NCI-H1930 (cell line): ENCODE data around the gene GRIN2A.

ENCODE experiments used
- DNase-seq, 2 experiments: peaks; one replicate each; lab custom pipeline; 2025; lab: John Stamatoyannopoulos, UW

Gene GRIN2A

DNA sequence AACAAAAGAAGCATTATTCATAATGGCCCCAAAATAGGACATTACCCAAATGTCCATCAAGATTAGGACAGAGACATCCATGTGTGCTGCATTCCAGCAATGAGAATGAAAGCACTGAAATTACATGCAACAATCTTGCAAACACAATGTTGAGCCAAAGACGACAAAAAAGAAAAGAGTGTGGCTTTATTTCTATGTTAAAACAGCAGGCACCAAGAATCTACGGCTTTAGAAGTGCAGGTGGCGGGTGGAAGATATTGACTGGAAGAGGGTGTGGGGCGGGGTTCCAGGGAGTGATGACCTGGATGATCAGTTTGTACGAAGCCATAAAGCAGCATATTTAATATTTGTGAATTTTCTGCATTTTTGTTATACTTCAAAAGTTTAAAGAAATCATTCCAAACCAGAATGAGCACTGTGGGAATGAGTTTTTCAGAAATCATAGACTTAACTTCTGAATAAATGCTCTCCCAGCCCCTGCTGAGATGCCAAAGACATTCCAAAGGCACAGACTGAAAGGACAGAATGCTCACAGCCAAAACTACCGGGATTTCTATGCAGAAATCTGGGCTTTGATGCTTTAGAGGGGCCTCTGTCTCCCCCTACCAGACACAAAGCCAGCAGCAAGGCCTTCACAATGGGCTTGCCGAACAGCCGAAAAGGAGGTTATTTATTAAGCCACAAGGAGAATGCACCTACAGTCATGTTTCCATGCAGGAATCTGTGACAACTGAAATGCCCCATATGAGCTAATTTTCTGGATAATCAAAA, 361.6 kb downstream of the GRIN2A start:
- DNase-seq = no peak

- DNase-seq = no peak
Measured at GRCh38 chr16:9818702-9819101, 363.5 kb downstream of the GRIN2A start.

- DNase-seq = no peak
Measured at GRCh38 chr16:9817586-9817985, 364.6 kb downstream of the GRIN2A start.

DNA sequence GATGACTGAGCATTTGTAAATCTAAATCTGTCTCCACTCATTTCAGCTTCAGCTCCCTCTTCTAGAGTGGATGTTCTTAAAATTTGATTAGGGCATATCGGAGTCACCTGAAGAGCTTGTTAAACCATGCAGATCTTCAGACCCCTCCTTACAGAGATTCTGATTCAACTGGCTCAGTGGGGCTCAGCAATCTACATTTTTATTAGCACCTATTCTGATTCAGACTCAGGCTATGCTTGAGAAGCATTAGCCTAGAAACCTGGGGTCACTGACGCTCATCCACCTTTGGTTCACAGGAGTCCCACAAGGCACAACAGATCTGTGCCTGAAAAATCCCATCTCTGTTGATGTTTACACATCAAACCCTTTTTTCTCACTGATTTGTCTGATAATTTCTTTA, 365.6 kb downstream of the GRIN2A start:
- no peak for DNase-seq

- DNase-seq = no peak
Measured at GRCh38 chr16:9813665-9814064, 368.6 kb downstream of the GRIN2A start.

- no peak for DNase-seq
Measured at GRCh38 chr16:9808210-9808609, 374.0 kb downstream of the GRIN2A start.

- DNase-seq = no peak
Measured at GRCh38 chr16:9807302-9807701, 374.9 kb downstream of the GRIN2A start.

DNA sequence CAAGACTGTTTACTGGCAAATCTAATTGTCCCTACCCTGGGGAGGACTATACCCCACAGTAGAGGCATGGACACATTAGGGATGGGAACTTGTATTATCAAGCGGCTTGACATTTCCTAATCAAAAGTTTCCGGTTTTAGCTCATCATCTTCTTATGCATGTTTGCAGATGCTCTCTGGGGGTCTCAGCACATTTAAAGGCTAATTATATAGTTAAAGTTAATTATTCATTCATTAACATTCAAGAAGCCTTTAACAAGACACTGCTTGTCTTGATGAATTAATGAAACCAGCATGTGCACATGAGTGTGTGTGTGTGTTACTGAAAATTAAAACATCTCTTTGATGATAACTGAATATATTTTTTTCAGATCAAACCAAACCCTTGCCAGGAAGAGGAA, 377.1 kb downstream of the GRIN2A start:
- DNase-seq = no peak

GRCh38 chr16:9802160-9802559, 380.1 kb downstream of the GRIN2A start:
- no peak for DNase-seq

DNA sequence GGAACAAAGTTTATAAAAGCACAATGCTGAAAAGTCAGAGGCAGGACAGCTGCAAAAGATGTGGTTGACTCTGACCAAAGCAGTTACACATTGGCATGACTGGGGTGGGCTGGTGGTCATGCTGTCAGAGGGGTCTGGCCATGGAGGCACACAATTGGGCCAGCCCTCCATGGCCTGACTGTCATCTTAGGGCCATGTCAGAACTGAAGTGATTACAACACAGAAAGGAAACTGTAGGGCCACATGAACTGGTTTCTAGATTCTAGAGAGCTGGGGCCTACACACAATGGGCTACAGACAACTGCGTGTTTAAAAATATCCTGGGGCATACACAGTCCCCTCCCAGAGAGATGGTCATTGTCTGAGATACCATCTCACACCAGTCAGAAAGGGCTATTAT, 380.6 kb downstream of the GRIN2A start:
- DNase-seq = no peak

DNA sequence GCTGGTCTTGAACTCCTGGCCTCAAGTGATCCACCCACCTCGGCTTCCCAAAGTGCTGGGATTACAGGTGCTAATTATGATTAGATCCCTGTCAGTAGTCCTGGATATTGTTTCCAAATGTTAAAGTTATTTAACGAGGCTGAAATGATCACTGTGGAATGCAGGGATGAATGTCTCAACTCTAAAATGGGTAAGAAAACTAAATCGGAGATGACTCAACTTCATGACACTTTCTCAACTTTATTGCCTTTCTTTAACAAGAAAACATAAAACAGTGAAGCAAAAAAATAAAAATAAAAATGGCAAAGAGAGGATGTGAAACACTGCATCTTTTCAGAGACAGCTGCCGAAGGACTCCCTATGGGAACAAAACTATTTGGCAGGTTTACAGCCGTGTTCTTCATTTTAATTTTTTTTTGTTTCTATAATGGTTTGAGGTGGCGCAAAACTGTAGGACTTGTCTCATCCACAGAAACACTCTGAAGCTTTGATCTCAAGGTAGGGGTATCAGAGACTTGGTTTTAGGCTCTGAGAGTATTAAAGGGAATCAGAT, 382.0 kb downstream of the GRIN2A start:
- no peak for DNase-seq

DNA sequence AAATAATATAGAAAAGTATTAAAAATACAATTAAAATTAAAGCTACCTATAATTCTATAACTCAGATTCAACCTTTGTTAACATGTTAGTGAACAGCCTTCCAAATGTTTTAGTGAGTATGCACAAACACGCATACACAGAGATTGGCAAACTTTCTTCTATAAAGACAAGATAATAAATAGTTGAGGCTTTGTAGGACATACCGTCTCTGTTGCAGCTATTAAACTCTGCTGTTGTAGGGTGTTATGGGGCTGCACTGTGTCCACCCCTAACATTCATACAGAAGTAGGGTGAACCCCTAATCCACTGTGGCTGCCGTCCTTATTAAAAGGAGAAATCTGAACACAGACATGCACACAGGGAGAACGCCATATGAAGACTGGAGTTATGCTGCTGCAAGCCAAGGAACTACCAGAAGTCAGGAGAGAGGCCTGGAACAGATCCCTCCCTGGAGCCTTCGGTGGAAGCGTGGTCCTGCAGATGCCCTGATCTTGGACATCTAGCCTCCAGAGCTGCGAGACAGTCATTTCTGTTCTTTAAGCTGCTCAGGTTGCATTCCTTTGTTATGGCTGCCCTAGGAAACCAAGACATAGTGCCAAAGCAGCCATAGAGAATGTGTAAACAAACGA, 383.2 kb downstream of the GRIN2A start:
- DNase-seq = no peak

DNA sequence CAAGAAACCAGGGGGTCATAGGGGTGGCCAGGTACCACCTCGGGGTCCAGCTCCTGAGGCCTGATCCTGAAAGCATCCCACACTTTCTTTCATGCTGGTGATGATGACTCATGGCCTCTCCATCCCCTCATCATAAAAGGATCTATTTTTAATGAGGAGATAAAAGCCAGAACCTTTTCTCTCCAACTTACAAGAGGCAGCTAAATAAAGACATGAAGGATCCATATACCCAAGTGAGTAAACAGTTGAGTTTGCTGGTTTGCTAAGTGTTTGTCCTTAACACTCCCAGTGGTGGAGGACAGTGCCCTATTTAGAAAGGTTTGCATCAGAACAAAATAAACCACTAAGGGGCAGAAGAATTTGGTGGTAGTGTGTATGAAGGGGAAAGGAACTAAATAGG, 383.8 kb downstream of the GRIN2A start:
- DNase-seq = no peak

DNA sequence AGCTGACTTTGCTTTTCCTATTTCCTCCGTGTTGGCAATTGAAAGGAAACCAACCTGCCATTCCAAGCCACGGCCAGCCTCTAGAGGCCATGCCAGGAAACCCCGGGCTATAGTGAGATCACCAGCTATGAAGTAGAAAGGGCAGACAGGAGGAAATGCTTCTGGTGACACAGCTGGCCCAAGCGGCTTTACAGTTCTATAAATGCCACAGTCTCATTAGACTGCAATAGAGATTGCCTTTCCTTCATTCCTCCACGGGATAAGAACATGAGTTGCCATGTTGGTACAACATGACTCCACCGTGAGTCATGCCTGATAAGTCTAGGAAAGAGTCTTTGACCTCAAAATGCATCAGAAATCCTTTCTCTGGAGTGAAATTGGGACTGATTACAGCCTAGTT, 384.9 kb downstream of the GRIN2A start:
- no peak for DNase-seq

DNA sequence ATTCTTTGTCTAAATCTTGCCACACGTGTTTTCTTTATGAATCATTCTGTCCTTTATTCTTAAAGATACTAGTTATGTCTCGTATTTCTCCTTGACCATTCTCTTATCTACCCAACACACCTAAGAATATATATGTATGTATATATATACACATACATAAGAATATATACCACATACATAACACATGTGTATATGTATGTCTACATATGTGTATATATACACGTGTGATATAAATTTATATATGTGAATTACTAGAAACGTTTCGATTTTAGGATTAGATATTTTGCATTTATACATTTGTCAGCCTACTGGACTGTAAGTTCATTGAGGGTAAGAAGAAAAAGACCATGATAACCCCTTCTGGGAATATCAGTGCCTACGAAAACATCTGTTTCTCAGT, 388.6 kb downstream of the GRIN2A start:
- no peak for DNase-seq

DNA sequence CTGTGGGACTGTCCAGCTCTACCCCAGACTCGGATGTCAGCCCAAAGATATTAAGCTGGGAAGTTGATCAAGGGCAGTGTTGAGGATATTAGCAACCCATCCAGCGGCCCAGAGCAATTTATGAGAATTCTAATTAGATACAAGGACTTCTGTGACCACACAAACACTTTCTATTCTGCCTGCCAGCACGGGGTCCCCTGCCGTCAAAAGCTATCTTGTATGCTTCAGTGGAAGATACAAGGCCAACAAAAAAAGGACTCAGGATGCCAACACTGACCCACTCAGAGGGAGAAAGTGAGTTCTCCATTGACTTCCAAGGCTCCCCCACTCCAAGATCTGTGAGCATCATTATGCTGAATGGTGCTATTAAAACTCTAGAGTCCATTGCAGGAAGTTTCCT, 390.7 kb downstream of the GRIN2A start:
- no peak for DNase-seq

- DNase-seq = no peak
Measured at GRCh38 chr16:9790199-9790598, 392.0 kb downstream of the GRIN2A start.

DNA sequence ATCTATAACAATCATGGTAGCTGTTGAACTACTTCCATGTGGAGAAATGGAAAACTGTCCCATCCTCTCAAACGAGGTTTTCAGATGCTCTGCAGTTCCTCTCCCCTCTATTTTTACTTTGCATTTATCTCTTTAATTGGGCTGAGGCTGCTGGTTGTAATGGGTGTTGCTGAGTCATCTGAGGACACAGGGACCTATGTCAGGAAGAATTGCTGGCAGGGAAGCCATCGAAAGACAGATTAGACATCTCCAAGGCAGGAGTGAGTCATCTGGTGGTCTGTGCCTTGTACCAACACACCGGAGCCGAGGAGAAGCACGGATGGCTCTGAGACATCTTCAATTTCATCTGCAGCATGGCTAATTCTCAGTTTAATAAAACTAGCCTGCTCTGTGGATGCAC, 394.5 kb downstream of the GRIN2A start:
- no peak for DNase-seq

- no peak for DNase-seq
Measured at GRCh38 chr16:9780831-9781230, 401.4 kb downstream of the GRIN2A start.

DNA sequence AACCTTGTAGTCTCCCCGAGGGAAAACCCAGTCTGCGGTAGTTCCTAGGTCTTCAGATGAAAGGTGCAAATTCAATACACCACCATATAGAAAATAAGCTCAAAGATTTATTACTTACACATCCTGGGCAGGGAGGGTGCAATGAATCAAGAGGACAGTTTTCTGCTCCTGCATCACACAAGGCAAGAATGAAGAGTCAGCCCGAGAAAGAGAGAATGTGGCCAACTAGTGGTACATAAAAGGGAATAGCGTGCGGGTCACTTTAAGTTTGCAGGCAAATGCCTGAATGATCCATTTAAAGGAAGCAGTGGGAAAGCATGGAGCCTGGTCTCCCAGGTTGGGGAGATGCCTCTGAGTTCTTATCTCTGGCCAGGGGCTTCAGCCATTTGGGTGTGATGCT, 403.4 kb downstream of the GRIN2A start:
- DNase-seq = no peak

DNA sequence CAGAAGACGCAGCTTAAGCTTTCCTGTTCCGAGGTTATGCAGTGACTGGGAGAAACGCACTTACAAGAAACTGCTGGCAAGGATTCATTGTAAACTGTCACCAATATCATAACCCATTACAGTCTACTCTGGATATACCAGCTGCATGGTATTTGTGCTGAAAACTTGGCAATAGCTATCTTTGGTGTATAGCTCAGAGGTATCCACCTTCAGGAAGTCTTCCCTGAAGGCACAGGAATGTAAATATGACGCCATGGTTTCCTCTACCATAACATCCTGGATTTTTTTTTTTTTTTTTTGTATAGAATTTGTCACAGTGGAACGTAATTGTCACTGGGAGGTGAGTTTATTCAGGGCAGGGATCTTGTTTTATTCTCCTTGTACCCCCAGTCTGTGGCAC, 406.2 kb downstream of the GRIN2A start:
- DNase-seq = no peak

DNA sequence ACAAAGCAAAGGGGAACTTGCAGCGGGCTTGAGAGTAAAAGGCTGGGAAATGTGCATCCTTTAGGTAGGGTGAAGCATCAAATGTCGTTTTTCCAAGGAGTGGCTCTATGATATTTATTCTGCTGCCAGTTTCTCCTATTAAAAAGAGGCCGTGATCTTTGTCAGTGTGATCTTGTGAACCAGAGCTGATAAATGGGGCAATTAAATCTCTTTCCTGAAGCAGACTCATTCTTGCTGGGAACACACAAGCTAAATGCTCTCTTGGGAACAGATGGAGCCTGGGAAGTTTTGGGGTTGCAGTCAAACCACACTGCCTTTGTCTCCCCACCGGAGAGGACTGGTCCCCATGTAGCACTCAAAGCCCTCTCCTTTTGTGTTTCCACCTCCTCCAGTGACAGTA, 408.9 kb downstream of the GRIN2A start:
- DNase-seq = no peak

- no peak for DNase-seq
Measured at GRCh38 chr16:9772526-9773225, 409.6 kb downstream of the GRIN2A start.
